ENCODE results near the gene GPR141.

The GPR141 gene

DNA sequence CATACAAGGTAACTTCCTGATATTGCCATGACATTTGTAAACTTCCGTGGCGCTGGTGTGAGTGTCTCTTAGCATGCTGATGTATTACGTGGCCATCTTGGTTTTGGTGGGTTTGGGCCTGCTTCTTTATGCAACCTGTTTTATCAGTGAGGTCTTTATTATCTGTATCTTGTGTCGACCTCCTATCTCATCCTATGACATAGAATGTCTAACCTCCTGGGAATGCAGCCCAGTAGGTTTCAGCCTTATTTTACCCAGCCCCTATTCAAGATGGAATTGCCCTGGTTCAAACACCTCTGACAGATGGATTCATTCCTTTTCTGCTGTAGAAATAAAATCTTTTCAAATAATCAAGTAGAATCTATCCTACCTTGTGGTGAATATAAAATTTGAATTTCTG is 23.0 kb upstream of the GPR141 start:
- Histone ChIP-seq H2AFZ (no peak overlapping the region), H3K36me3 (ENCODE audit: control insufficient read depth, insufficient read depth, low read length) (no peaks in the 10 kb centered on the region), H3K27me3 (ENCODE audit: control insufficient read depth, insufficient read depth, low read length) (no peaks in the 10 kb centered on the region), H3K4me2 (ENCODE audit: low read length) (no peak overlapping the region), H3K4me1 (no peaks in the 10 kb centered on the region), H3K4me3 (ENCODE audit: low read depth, low read length) (no peak overlapping the region), H3K9me3 (ENCODE audit: control insufficient read depth, low read length) (no peaks in the 10 kb centered on the region), H3K9ac (no peak overlapping the region), H3K27ac (no peak overlapping the region), H3K79me2 (no peaks in the 10 kb centered on the region)
- TF ChIP-seq, protein P1, sequence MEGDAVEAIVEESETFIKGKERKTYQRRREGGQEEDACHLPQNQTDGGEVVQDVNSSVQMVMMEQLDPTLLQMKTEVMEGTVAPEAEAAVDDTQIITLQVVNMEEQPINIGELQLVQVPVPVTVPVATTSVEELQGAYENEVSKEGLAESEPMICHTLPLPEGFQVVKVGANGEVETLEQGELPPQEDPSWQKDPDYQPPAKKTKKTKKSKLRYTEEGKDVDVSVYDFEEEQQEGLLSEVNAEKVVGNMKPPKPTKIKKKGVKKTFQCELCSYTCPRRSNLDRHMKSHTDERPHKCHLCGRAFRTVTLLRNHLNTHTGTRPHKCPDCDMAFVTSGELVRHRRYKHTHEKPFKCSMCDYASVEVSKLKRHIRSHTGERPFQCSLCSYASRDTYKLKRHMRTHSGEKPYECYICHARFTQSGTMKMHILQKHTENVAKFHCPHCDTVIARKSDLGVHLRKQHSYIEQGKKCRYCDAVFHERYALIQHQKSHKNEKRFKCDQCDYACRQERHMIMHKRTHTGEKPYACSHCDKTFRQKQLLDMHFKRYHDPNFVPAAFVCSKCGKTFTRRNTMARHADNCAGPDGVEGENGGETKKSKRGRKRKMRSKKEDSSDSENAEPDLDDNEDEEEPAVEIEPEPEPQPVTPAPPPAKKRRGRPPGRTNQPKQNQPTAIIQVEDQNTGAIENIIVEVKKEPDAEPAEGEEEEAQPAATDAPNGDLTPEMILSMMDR (IDR thresholded peaks at IDR 0.05) = no peak

DNA sequence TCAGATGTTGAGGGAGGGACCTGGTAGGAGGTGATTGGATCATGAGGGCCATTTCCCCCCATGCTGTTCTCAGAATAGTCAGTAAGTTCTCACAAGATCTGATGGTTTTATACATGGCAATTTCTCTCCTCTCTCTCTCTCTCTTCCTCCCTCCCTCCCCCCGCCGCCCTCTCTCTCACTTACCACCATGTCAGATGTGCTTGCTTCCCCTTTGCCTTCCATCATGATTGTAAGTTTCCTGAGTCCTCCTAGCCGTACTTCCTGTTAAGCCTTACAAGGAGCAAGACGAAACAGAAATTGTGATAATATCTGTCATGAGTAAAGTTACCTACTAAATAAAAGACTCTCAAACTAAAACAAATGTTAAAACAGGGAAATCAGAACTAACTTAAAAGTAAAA is 19.9 kb upstream of the GPR141 start:
- Histone ChIP-seq H3K9me3 (ENCODE audit: control insufficient read depth, low read length) (no peaks in the 10 kb centered on the region), H3K27ac (no peak overlapping the region), H3K4me3 (ENCODE audit: low read depth, low read length) (no peak overlapping the region), H2AFZ (no peak overlapping the region), H3K4me1 (no peaks in the 10 kb centered on the region), H3K27me3 (ENCODE audit: control insufficient read depth, insufficient read depth, low read length) (no peaks in the 10 kb centered on the region), H3K4me2 (ENCODE audit: low read length) (no peak overlapping the region), H3K36me3 (ENCODE audit: control insufficient read depth, insufficient read depth, low read length) (no peaks in the 10 kb centered on the region), H3K9ac (no peak overlapping the region), H3K79me2 (no peaks in the 10 kb centered on the region)
- TF ChIP-seq, protein P1 (IDR thresholded peaks at IDR 0.05) = no peak

DNA sequence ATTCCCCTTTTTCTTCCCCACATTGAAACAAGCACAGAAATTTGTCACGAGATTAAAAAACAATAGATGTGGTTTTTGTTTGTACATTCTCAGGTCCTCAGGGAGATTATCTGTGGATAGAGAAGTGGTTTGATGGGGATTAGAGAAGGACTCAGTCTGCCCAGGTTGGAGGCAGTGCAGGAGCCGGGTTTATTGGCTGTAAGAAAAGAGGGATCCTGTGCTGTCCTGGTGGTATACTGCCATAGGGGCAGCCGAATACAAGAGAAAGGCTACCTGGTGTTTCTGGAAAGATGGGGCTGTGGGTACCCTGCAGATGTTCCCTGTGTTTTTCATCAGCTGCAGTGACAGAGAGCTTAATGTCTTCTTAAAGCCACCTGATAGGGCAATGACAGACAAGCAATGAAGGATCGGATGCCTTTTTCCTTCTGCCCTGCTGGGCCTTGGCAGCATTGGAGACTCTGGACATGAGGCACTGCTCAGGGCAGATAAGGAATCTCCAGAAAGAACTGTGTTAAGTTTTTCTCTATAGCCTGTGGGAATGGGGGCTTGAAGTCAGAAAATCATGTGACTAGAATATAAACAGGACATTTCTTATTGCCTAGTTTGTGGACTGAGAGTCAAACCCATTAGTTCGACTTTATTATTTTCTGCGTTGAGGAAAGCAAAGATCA is 18.1 kb upstream of the GPR141 start:
- Histone ChIP-seq H3K4me2 (ENCODE audit: low read length) (no peak overlapping the region), H3K4me3 (ENCODE audit: low read depth, low read length) (no peak overlapping the region), H3K36me3 (ENCODE audit: control insufficient read depth, insufficient read depth, low read length) (no peaks in the 10 kb centered on the region), H3K27ac (no peak overlapping the region), H3K4me1 (no peaks in the 10 kb centered on the region), H3K9ac (no peak overlapping the region), H3K27me3 (ENCODE audit: control insufficient read depth, insufficient read depth, low read length) (no peaks in the 10 kb centered on the region), H2AFZ (no peak overlapping the region), H3K79me2 (no peaks in the 10 kb centered on the region), H3K9me3 (ENCODE audit: control insufficient read depth, low read length) (no peaks in the 10 kb centered on the region)
- TF ChIP-seq, protein P1 (IDR thresholded peaks at IDR 0.05) = no peak

DNA sequence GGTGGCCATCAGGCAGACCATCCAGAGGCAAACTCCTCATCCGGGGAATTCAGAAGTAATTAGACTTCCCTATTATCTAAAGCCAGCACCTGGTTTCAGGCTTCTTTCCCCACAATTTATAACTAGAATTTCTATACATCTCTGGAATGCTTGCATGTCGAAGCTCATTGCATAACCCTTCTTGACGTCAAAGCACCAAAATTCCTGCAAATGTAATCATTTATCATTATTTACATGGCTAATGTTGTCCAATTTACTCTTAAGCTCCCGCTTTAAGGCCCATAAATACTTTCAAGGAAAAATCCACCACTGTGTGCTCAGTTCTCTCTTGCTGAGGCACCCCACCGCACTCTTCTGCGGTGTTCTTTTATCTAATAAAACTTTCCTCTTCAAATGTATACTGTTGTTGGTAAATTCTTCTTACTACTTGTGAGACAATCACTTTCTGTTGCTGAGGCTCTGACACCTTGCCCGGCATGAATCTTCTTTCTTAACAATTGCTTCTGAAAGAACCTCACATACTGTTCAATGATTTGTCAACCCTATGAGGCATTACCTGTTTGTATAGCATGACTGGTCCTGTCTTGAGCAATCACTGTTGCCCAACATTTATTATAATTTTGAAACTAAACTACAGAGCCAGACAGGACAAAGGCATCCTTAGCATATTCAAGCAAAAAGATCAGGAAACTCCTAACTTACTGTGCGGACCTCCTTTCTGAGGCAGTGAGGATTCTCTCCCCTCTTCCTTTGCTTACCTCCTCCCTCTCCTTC is 17.4 kb upstream of the GPR141 start:
- Histone ChIP-seq H3K79me2 (no peaks in the 10 kb centered on the region), H3K4me3 (ENCODE audit: low read depth, low read length) (no peak overlapping the region), H3K4me2 (ENCODE audit: low read length) (no peak overlapping the region), H3K27ac (no peak overlapping the region), H3K4me1 (no peaks in the 10 kb centered on the region), H3K27me3 (ENCODE audit: control insufficient read depth, insufficient read depth, low read length) (no peaks in the 10 kb centered on the region), H3K9ac (no peak overlapping the region), H3K9me3 (ENCODE audit: control insufficient read depth, low read length) (no peaks in the 10 kb centered on the region), H2AFZ (no peak overlapping the region), H3K36me3 (ENCODE audit: control insufficient read depth, insufficient read depth, low read length) (no peaks in the 10 kb centered on the region)
- TF ChIP-seq, protein P1 (IDR thresholded peaks at IDR 0.05) = no peak
